A673 (cell line): ENCODE data around the gene IL19. TPM values are rescaled to one million over a fixed set of nuclear protein-coding genes. Genes with fewer than 3 reads are reported as not detected.

Source experiments
- BruUV-seq: library from RNA; stranded (reverse); fragments of 400-500 nt; replicated peaks from 2 replicates; lab custom pipeline; 2021; lab: Mats Ljungman, UMichigan
- CTCF ChIA-PET: fragments of 300-600 bp; sonication (Branson Sonifier 250); formaldehyde crosslinking; loops from one replicate; lab custom pipeline; 2022; ENCODE audit warnings: antibody characterized with exemption; lab: Charles Lee
- POLR2A ChIA-PET: fragments of 300-600 bp; sonication (Branson Sonifier 250); formaldehyde crosslinking; loops from one replicate; lab custom pipeline; 2022; ENCODE audit warnings: antibody characterized with exemption; ENCODE audit not compliant: low non-redundant PET; lab: Charles Lee
- DNase-seq: peaks from one replicate; pipeline ENCODE4 v3.0.0-alpha.2; 2015; ENCODE audit warnings: low spot score
- H3K27ac ChIP-seq: fragments of 200-600 bp; sonication (generic); 2 replicates; pipeline ENCODE4 v1.5.1; 2016; ENCODE audit warnings: mixed run types, low read depth, mild to moderate bottlenecking, mixed read lengths, antibody characterized with exemption, low read length; ENCODE audit not compliant: poor library complexity, severe bottlenecking
- H3K27me3 ChIP-seq: fragments of 200-600 bp; sonication (generic); replicated peaks from 2 replicates; pipeline ENCODE4 v1.6.1; 2017; ENCODE audit warnings: mixed run types, low read depth, mild to moderate bottlenecking, mixed read lengths, antibody characterized with exemption, low read length; ENCODE audit not compliant: insufficient read depth, poor library complexity
- H3K36me3 ChIP-seq: fragments of 200-600 bp; sonication (generic); 2 replicates; pipeline ENCODE4 v1.6.1; 2016; ENCODE audit warnings: mixed run types, mild to moderate bottlenecking, mixed read lengths, antibody characterized with exemption, low read length; ENCODE audit not compliant: insufficient read depth, poor library complexity, severe bottlenecking
- H3K4me1 ChIP-seq: fragments of 200-600 bp; sonication (generic); 2 replicates; pipeline ENCODE4 v1.6.1; 2017; ENCODE audit warnings: mixed run types, mild to moderate bottlenecking, mixed read lengths, antibody characterized with exemption, low read length; ENCODE audit not compliant: insufficient read depth, poor library complexity, severe bottlenecking
- H3K4me3 ChIP-seq: fragments of 200-600 bp; sonication (generic); 2 replicates; pipeline ENCODE4 v1.5.1; 2016; ENCODE audit warnings: low read depth, mixed run types, mild to moderate bottlenecking, mixed read lengths, low read length; ENCODE audit not compliant: poor library complexity, severe bottlenecking
- H3K9me3 ChIP-seq: fragments of 200-600 bp; sonication (generic); 2 replicates; pipeline ENCODE4 v1.6.1; 2016; ENCODE audit warnings: mixed run types, low read depth, mild to moderate bottlenecking, mixed read lengths, antibody characterized with exemption, low read length; ENCODE audit not compliant: poor library complexity, severe bottlenecking
- EZH2 ChIP-seq: fragments of 200-600 bp; sonication (generic); IDR thresholded peaks from 2 replicates; pipeline ENCODE4 v1.6.1; 2017; ENCODE audit warnings: borderline replicate concordance, low read depth, mild to moderate bottlenecking, mixed read lengths, antibody characterized with exemption, low read length; ENCODE audit not compliant: poor library complexity, severe bottlenecking
- intact Hi-C: fragments of 100-400 bp; cut with micrococcal nuclease; formaldehyde crosslinking; loops from one replicate; pipeline ENCODE4 v1.10.0; 2022; ENCODE audit not compliant: unreplicated experiment
- total RNA-seq: library from RNA; stranded (reverse); gene quantifications from 2 replicates; pipeline ENCODE4 v1.2.3, GENCODE V29; 2021
- TF ChIP-seq, protein P1 (sequence below): fragments of 300-800, 200-600 bp; sonication (generic); conservative IDR thresholded peaks from 2 replicates; pipeline ENCODE4 v1.5.1; 2017; ENCODE audit warnings: low read depth, mild to moderate bottlenecking, antibody characterized with exemption, low read length, moderate library complexity, mixed read lengths

The IL19 gene
- total RNA-seq, 1 experiment from 2014 or later: not detected

GRCh38 chr1:206824331-206824730 lies 53.8 kb downstream of the IL19 start:
- POLR2A ChIA-PET: no interaction called here
- no peaks in the 10 kb centered on the region for H3K27me3 ChIP-seq
- H3K36me3 ChIP-seq: no peaks in the 10 kb centered on the region
- DNase-seq: no peak
- no peak overlapping the region for H3K27ac ChIP-seq
- H3K4me3 ChIP-seq: no peak overlapping the region
- intact Hi-C loops: no loop called here
- CTCF ChIA-PET: no interaction called here
- TF ChIP-seq, protein P1, sequence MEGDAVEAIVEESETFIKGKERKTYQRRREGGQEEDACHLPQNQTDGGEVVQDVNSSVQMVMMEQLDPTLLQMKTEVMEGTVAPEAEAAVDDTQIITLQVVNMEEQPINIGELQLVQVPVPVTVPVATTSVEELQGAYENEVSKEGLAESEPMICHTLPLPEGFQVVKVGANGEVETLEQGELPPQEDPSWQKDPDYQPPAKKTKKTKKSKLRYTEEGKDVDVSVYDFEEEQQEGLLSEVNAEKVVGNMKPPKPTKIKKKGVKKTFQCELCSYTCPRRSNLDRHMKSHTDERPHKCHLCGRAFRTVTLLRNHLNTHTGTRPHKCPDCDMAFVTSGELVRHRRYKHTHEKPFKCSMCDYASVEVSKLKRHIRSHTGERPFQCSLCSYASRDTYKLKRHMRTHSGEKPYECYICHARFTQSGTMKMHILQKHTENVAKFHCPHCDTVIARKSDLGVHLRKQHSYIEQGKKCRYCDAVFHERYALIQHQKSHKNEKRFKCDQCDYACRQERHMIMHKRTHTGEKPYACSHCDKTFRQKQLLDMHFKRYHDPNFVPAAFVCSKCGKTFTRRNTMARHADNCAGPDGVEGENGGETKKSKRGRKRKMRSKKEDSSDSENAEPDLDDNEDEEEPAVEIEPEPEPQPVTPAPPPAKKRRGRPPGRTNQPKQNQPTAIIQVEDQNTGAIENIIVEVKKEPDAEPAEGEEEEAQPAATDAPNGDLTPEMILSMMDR: no peak
- TF ChIP-seq EZH2: no peak
- H3K4me1 ChIP-seq: no peaks in the 10 kb centered on the region
- H3K9me3 ChIP-seq: no peaks in the 10 kb centered on the region
- BruUV-seq: no TSS peak

- H3K4me3 ChIP-seq: no peak overlapping the region
- intact Hi-C loops: no loop called here
- POLR2A ChIA-PET: no interaction called here
- CTCF ChIA-PET: no interaction called here
- TF ChIP-seq EZH2: no peak
- TF ChIP-seq, protein P1: no peak
- H3K9me3 ChIP-seq: no peaks in the 10 kb centered on the region
- H3K36me3 ChIP-seq: no peaks in the 10 kb centered on the region
- peaks cover 8% of the 10 kb centered on the region for H3K27me3 ChIP-seq
- H3K4me1 ChIP-seq: no peaks in the 10 kb centered on the region
- BruUV-seq: no TSS peak
- no peak for DNase-seq
- no peak overlapping the region for H3K27ac ChIP-seq
Observed at GRCh38 chr1:206826394-206826793, 55.8 kb downstream of the IL19 start.

DNA sequence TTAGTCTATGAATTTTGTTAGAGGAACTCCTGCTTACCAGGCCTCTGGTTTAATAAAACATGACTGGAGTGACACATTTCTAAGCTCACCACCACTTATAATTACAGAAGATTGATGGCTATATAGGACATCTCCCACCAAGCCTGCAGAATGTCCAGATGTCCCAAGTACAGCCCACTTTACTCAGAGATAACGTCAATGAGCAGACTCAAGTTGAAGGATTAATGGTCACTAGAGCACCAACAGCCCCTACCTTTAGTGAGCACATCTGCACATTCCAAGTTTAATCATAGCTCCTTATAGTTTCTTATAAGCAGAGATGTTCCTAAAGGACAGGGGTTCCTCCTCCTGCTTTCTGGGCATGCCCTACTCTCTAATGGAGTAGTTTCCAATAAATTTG lies 57.5 kb downstream of the IL19 start:
- intact Hi-C loops: no loop called here
- no peaks in the 10 kb centered on the region for H3K36me3 ChIP-seq
- H3K9me3 ChIP-seq: no peaks in the 10 kb centered on the region
- peaks cover 24% of the 10 kb centered on the region for H3K27me3 ChIP-seq
- no peak overlapping the region for H3K27ac ChIP-seq
- no peak for TF ChIP-seq EZH2
- TF ChIP-seq, protein P1: no peak
- DNase-seq: no peak
- no peaks in the 10 kb centered on the region for H3K4me1 ChIP-seq
- POLR2A ChIA-PET: no interaction called here
- H3K4me3 ChIP-seq: no peak overlapping the region
- CTCF ChIA-PET: no interaction called here
- BruUV-seq: no TSS peak
